HCT116 (cell line): ENCODE measurements around the gene SMG5.

Source experiments
- CEBPB ChIP-seq: IDR thresholded peaks from 2 replicates; pipeline ENCODE4 v1.6.1; 2012; ENCODE audit warnings: low read depth
- EGR1 ChIP-seq: IDR thresholded peaks from 2 replicates; pipeline ENCODE4 v1.6.1; 2012; ENCODE audit warnings: low read depth
- POLR2AphosphoS5 ChIP-seq: IDR thresholded peaks from 2 replicates; pipeline ENCODE4 v1.6.1; 2011; ENCODE audit warnings: mild to moderate bottlenecking, low read depth, low read length, moderate library complexity
- SIN3A ChIP-seq: IDR thresholded peaks from 2 replicates; pipeline ENCODE4 v1.6.1; 2012; ENCODE audit warnings: low read depth
- SRF ChIP-seq: IDR thresholded peaks from 2 replicates; pipeline ENCODE4 v1.6.1; 2012; ENCODE audit warnings: low read depth
- TCF7L2 ChIP-seq: IDR thresholded peaks from 2 replicates; pipeline ENCODE4 v1.7.0; 2011; ENCODE audit warnings: borderline replicate concordance, inconsistent platforms; ENCODE audit not compliant: insufficient read depth, insufficient read length; ENCODE audit errors: extremely low read depth
- ZFX ChIP-seq: fragments of 450-650 bp; IDR thresholded peaks from 2 replicates; pipeline ENCODE4 v1.6.1; 2017
- TF ChIP-seq, protein P1 (sequence below), 3 experiments: fragments of 200-600 bp in 1 of 3; sonication (generic) in 1 of 3; IDR thresholded peaks in 2 of 3; conservative IDR thresholded peaks in 1 of 3; 2 replicates each; pipeline ENCODE4 v1.5.1; 2012 to 2017; ENCODE audit warnings: low read depth in 2 of 3, low read length in 2 of 3, antibody characterized with exemption in 1 of 3, borderline replicate concordance in 1 of 3, control low read depth in 1 of 3, mild to moderate bottlenecking in 1 of 3, mixed read lengths in 1 of 3, mixed run types in 1 of 3, moderate library complexity in 1 of 3; ENCODE audit not compliant: insufficient read depth in 1 of 3

DNA sequence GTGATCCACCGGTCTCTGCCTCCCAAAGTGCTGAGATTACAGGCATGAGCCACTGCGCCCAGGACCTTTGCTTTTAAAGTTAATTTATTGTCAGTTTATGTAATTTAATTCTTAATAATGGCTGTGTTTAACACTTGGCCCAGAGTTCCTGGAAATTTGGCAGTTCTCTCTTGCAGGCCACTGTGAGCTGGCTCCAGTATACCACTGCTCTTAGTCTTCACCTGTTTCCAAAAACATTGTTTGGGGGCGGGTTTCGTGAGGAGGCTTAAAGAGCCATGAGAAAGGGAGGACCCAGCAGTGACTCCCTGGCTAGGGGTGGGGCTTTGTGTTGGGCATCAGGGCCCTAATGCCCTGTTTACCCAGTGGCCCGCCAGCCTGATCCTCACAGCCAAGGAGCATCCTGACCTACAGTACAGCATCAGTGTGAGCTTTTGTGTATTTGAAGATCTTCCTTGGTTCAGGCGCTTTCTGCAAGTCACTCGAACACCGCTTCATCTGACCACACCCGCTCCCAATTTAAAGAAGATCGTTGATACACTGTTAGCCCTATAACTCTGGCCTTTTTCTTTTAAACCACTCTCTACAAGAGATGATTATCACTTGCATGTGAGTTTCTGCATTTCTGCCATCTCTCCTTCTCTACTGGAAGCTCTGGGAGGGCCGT is 52.7 kb downstream of the SMG5 start:
- TF ChIP-seq TCF7L2 (no peak), SRF (no peak), EGR1 (no peak), SIN3A (no peak), ZFX (no peak), POLR2AphosphoS5 (no peak), CEBPB (no peak)
- TF ChIP-seq, protein P1, sequence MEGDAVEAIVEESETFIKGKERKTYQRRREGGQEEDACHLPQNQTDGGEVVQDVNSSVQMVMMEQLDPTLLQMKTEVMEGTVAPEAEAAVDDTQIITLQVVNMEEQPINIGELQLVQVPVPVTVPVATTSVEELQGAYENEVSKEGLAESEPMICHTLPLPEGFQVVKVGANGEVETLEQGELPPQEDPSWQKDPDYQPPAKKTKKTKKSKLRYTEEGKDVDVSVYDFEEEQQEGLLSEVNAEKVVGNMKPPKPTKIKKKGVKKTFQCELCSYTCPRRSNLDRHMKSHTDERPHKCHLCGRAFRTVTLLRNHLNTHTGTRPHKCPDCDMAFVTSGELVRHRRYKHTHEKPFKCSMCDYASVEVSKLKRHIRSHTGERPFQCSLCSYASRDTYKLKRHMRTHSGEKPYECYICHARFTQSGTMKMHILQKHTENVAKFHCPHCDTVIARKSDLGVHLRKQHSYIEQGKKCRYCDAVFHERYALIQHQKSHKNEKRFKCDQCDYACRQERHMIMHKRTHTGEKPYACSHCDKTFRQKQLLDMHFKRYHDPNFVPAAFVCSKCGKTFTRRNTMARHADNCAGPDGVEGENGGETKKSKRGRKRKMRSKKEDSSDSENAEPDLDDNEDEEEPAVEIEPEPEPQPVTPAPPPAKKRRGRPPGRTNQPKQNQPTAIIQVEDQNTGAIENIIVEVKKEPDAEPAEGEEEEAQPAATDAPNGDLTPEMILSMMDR (IDR thresholded peaks at IDR 0.05 in 2 of 3, conservative IDR thresholded peaks at IDR 0.05 in 1 of 3; ENCODE audit: borderline replicate concordance in 1 of 3, insufficient read depth in 1 of 3, low read depth in 2 of 3, low read length in 2 of 3), result no peak
